HepG2 (cell line): ENCODE measurements around the gene NDUFS7. TPM values are rescaled to one million over a fixed set of nuclear protein-coding genes. Genes with fewer than 3 reads are reported as not detected.

Source experiments
- ARID4A ChIP-seq: sonication (generic); formaldehyde crosslinking; IDR thresholded peaks from 2 replicates; pipeline ENCODE4 v1.5.0; 2020; ENCODE audit warnings: mild to moderate bottlenecking, missing genetic modification reagents, borderline replicate concordance
- FIP1L1 ChIP-seq: fragments of 200-400 bp; formaldehyde crosslinking; IDR thresholded peaks from 2 replicates; pipeline ENCODE4 v1.6.1; 2018; ENCODE audit warnings: low read depth, mild to moderate bottlenecking, low read length, moderate library complexity, borderline replicate concordance; ENCODE audit not compliant: insufficient read depth
- HIC2 ChIP-seq: sonication (generic); formaldehyde crosslinking; IDR thresholded peaks from 2 replicates; pipeline ENCODE4 v1.9.0; 2022; ENCODE audit warnings: low read depth, missing genetic modification reagents
- HMGXB3 ChIP-seq: sonication (generic); formaldehyde crosslinking; IDR thresholded peaks from 2 replicates; pipeline ENCODE4 v1.4.0; 2020; ENCODE audit warnings: missing genetic modification reagents, borderline replicate concordance
- RFX5 ChIP-seq: IDR thresholded peaks from 2 replicates; pipeline ENCODE4 v1.6.1; 2011; ENCODE audit warnings: low read depth, low read length, improper control_type of control experiment
- ZBTB8A ChIP-seq: sonication (generic); formaldehyde crosslinking; IDR thresholded peaks from 2 replicates; pipeline ENCODE4 v1.4.0; 2020; ENCODE audit warnings: mild to moderate bottlenecking, low read depth, missing genetic modification reagents, borderline replicate concordance
- ZFY ChIP-seq: sonication (generic); formaldehyde crosslinking; IDR thresholded peaks from 2 replicates; pipeline ENCODE4 v1.4.0; 2020; ENCODE audit warnings: missing genetic modification reagents
- ZNF407 ChIP-seq: sonication (generic); formaldehyde crosslinking; IDR thresholded peaks from one replicate; pipeline ENCODE4 v1.5.1; 2020; ENCODE audit warnings: mild to moderate bottlenecking, missing genetic modification reagents; ENCODE audit errors: not compliant biosample characterization
- polyA plus RNA-seq, 8 experiments: library from polyadenylated mRNA; depleted of rRNA in 3 of 8; stranded (reverse) in 7 of 8; unstranded in 1 of 8; fragments of >200 nt; fragmentation: Illumina TruSeq in 4 of 8; extraction: Trizol in 4 of 8; gene quantifications; 2 replicates each; pipeline versions ENCODE4 v1.2.1 to v1.2.3, GENCODE V29; 2011 to 2016; ENCODE audit warnings: low read depth in 4 of 8, missing spikeins in 1 of 8, mixed read lengths in 1 of 8; ENCODE audit not compliant: insufficient read depth in 1 of 8
- total RNA-seq, 5 experiments: library from RNA; depleted of rRNA; stranded (reverse); fragments of >200 nt; fragmentation: Illumina TruSeq; extraction: Trizol; gene quantifications; 2 replicates each; pipeline ENCODE4 v1.2.3, GENCODE V29; 2016; ENCODE audit warnings: low read depth in 1 of 5

NDUFS7 gene
- total and polyA plus RNA-seq, 2 of the 13 experiments (the other 11 are each of a cell fraction or from before 2014, with no cell fraction given) = 34.3 to 66.9 TPM

GRCh38 chr19:1402411-1403070 lies 18.8 kb downstream of the NDUFS7 start (continued):
- 0 out of 2 replicates have a peak, but pooled peaks have one; percentile 16 for TF ChIP-seq HIC2 (CRISPR knock-in tag)
- peak; percentile 56 for TF ChIP-seq ZNF407
- TF ChIP-seq FIP1L1 = no peak
- no peak for TF ChIP-seq ZBTB8A (CRISPR knock-in tag)
- peak; percentile 20; the same call in 1 of the 2 replicates for TF ChIP-seq ARID4A
- 0 out of 2 replicates have a peak, but pooled peaks have one; percentile 32 for TF ChIP-seq HMGXB3 (CRISPR knock-in tag)
- peak; percentile 20; the same call in 1 of the 2 replicates for TF ChIP-seq ZFY
- TF ChIP-seq RFX5 = no peak
